Measurements from ENCODE around the gene PDGFA. TPM values are rescaled to one million over a fixed set of nuclear protein-coding genes. Genes with fewer than 3 reads are reported as not detected.

The PDGFA gene
- total RNA-seq, 4 donors from 2014 or later, result 60.2 to 123 (median 104) TPM

DNA sequence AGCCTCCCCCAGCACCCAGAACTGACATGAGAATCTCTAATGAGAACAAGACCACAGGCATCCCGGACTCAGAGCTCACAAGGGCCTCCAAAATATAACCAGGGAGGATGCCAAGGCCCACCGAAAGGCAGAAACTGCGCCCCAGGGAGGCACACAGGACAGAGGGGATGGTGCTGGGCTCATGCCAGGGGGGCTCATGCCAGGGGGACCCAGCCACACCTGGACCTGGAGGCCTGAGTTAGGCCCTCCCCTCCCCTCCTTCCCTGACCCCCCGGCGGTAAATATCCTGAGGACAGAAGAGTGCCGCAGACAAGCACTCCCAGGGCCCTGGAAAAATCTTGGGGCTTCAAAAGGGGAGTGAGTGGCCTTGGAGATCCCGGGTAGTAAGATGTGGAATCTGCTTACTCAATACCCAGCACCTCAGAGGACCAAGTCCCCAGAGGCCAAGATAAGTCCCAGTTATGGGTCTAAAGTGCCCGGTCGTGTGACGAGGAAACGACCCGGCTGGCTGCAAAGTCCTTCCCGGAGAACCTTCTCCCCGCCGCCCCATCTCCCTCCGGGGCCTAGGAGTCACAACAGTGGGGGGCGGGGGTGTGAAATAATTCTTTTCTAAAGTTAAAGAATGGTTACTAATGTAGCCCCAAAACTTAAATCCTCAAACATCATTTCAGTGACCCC is 11.9 kb downstream of the PDGFA start:
- intact Hi-C loops (cut with DNase I; ENCODE audit: low total_unique reads), result no loop called here
- in situ Hi-C loops (cut with MboI; ENCODE audit: low pct_ligation_motif_present in 1 of 4, low pct_unique_long_range_greater_than_20kb in 1 of 4, low sequenced_read_pairs in 3 of 4), result no loop called here
- DNase-seq, result peak; percentile 7
- no peak overlapping the region for H3K4me3 ChIP-seq
- H3K9me3 ChIP-seq, result no peaks in the 10 kb centered on the region
- no peak for TF ChIP-seq POLR2AphosphoS5 (IDR thresholded peaks at IDR 0.05)
- TF ChIP-seq, protein P1, sequence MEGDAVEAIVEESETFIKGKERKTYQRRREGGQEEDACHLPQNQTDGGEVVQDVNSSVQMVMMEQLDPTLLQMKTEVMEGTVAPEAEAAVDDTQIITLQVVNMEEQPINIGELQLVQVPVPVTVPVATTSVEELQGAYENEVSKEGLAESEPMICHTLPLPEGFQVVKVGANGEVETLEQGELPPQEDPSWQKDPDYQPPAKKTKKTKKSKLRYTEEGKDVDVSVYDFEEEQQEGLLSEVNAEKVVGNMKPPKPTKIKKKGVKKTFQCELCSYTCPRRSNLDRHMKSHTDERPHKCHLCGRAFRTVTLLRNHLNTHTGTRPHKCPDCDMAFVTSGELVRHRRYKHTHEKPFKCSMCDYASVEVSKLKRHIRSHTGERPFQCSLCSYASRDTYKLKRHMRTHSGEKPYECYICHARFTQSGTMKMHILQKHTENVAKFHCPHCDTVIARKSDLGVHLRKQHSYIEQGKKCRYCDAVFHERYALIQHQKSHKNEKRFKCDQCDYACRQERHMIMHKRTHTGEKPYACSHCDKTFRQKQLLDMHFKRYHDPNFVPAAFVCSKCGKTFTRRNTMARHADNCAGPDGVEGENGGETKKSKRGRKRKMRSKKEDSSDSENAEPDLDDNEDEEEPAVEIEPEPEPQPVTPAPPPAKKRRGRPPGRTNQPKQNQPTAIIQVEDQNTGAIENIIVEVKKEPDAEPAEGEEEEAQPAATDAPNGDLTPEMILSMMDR (IDR thresholded peaks at IDR 0.05), result no peak
- TF ChIP-seq EP300 (IDR thresholded peaks at IDR 0.05; ENCODE audit: low read depth), result no peak
- no peak for TF ChIP-seq POLR2A (IDR thresholded peaks at IDR 0.05)
- no peaks in the 10 kb centered on the region for H3K27me3 ChIP-seq
- WGBS, 2 donors (ENCODE audit: low coverage in 1 of 2), result 81 to 92% methylated on average over 5 to 17 of the region's 17 CpGs
- H3K4me1 ChIP-seq, result peaks cover 28 to 44% (median 43%) of the 10 kb centered on the region in 4 donors
- H3K27ac ChIP-seq, result no peak overlapping the region
- H3K36me3 ChIP-seq, result peaks cover 0 to 13% (median 0%) of the 10 kb centered on the region in 4 donors

DNA sequence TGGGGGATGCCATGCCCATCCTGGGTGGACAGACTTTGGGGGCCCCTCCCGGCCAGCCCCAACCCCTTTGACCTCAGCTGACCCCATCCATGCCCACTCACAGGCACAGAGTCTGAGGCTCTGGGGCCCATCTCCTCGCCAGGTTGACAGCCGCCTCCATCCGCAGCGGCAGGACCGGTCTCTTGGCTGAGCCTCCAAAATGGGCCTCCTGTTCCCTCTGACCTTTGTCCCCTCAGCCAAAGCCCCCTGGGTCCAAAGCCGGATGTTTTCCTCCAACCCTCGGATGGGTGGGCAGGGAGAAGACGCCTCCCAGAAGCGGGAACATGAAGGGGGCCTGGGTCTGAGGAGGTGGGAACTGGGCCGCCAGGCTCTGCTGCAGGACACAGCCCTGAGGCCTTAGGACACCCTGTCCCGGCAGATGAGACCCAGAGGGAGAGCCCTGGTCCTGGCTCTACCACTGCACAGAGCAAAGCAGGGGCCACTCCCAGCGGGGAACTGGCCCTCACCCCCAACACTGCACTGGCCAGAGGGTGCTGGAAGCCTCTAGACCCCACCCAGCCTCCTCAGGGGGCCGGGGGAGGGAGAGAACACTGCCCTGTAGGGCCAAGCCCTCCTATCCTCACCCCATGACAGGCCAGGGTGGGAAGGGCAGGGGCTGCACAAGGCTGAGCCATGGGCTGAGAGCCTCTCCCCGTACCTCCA is 12.6 kb downstream of the PDGFA start:
- Histone ChIP-seq H3K4me3 (no peak overlapping the region), H3K36me3 (peaks cover 0 to 13% (median 0%) of the 10 kb centered on the region in 4 donors), H3K9me3 (no peaks in the 10 kb centered on the region), H3K27me3 (no peaks in the 10 kb centered on the region), H3K4me1 (peaks cover 28 to 43% (median 42%) of the 10 kb centered on the region in 4 donors), H3K27ac (no peak overlapping the region)
- 93% methylated on average over 9 of the region's 15 CpGs; no CpG with 5 or more reads in 1 of the 2 donors for WGBS, 2 donors (ENCODE audit: low coverage in 1 of 2)
- TF ChIP-seq EP300 (IDR thresholded peaks at IDR 0.05; ENCODE audit: low read depth) (no peak), POLR2A (IDR thresholded peaks at IDR 0.05) (no peak), POLR2AphosphoS5 (IDR thresholded peaks at IDR 0.05) (no peak)
- TF ChIP-seq, protein P1 (IDR thresholded peaks at IDR 0.05), result no peak
- intact Hi-C loops (cut with DNase I; ENCODE audit: low total_unique reads), result no loop called here
- DNase-seq, result peak; percentile 6
- in situ Hi-C loops (cut with MboI; ENCODE audit: low pct_ligation_motif_present in 1 of 4, low pct_unique_long_range_greater_than_20kb in 1 of 4, low sequenced_read_pairs in 3 of 4), result no loop called here

DNA sequence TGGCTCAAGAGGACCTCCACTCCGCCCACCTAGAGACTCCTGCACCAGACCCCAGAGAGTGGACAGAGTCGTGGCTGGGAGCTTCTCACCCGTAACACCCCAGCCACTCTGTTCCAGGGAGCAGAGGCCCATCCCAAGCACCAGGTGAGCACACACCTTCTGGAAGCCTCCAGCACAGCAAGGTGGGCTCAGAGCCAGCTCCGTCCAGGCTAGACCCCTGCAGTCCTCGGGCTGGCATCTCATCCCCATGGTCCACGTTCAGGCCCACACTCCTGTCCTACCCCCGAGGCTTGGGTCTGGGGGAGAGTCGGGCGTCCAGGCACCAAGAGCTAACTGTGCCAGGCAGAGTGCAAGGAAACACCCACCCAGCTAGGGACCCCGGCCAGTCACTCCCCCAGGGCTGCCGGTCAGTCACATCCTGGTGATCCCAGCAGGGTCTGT is 13.2 kb downstream of the PDGFA start:
- in situ Hi-C loops (cut with MboI; ENCODE audit: low pct_ligation_motif_present in 1 of 4, low pct_unique_long_range_greater_than_20kb in 1 of 4, low sequenced_read_pairs in 3 of 4), result no loop called here
- H3K4me3 ChIP-seq, result no peak overlapping the region
- peaks cover 0 to 8% (median under 1%) of the 10 kb centered on the region in 4 donors for H3K36me3 ChIP-seq
- H3K27ac ChIP-seq, result no peak overlapping the region
- no peak for TF ChIP-seq POLR2A (IDR thresholded peaks at IDR 0.05)
- TF ChIP-seq, protein P1 (IDR thresholded peaks at IDR 0.05), result no peak
- no peak for TF ChIP-seq POLR2AphosphoS5 (IDR thresholded peaks at IDR 0.05)
- TF ChIP-seq EP300 (IDR thresholded peaks at IDR 0.05; ENCODE audit: low read depth), result no peak
- peak; percentile 7 for DNase-seq
- no peaks in the 10 kb centered on the region for H3K9me3 ChIP-seq
- H3K4me1 ChIP-seq, result peaks cover 29 to 39% (median 36%) of the 10 kb centered on the region in 4 donors
- intact Hi-C loops (cut with DNase I; ENCODE audit: low total_unique reads), result no loop called here
- 86% methylated on average over 8 of the region's 11 CpGs; no CpG with 5 or more reads in 1 of the 2 donors for WGBS, 2 donors (ENCODE audit: low coverage in 1 of 2)
- H3K27me3 ChIP-seq, result no peaks in the 10 kb centered on the region

DNA sequence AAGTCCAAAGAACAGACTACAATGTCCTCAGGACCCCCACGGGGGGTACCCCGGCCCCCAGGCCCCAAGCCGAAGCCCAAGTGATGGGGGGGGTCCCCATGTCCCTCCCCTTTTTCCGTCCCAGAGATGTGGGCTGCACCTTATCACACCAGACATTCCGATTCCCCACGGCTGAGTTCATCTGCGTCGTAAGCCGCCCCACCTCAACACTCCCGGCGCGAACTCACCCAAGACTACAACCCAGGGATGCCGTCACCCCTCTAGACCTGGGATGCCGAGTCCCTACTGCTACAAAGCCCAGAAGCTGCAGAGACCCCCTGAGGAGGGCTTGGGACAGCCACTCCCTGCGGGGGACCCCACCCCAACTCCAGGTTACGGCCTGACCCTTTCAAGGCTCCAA is 14.5 kb downstream of the PDGFA start:
- DNase-seq, result peak; percentile 9
- Histone ChIP-seq H3K27ac (peak overlapping the region; percentile 86 to 89 (median 87)), H3K36me3 (peaks cover 0 to 17% (median 7%) of the 10 kb centered on the region in 4 donors), H3K9me3 (no peaks in the 10 kb centered on the region), H3K4me1 (peaks cover 29 to 39% (median 36%) of the 10 kb centered on the region in 4 donors), H3K4me3 (no peak overlapping the region), H3K27me3 (no peaks in the 10 kb centered on the region)
- intact Hi-C loops (cut with DNase I; ENCODE audit: low total_unique reads), result no loop called here
- WGBS, 2 donors (ENCODE audit: low coverage in 1 of 2), result 71% methylated on average over 16 of the region's 16 CpGs; no CpG with 5 or more reads in 1 of the 2 donors
- TF ChIP-seq EP300 (IDR thresholded peaks at IDR 0.05; ENCODE audit: low read depth) (no peak), POLR2A (IDR thresholded peaks at IDR 0.05) (no peak), POLR2AphosphoS5 (IDR thresholded peaks at IDR 0.05) (no peak)
- TF ChIP-seq, protein P1 (IDR thresholded peaks at IDR 0.05), result no peak
- in situ Hi-C loops (cut with MboI; ENCODE audit: low pct_ligation_motif_present in 1 of 4, low pct_unique_long_range_greater_than_20kb in 1 of 4, low sequenced_read_pairs in 3 of 4), result no loop called here
